COR-L47 (cell line): Measurements from ENCODE around the gene PLSCR3.

Experiments used
- DNase-seq: peaks from one replicate; lab custom pipeline; 2025; lab: John Stamatoyannopoulos, UW

The PLSCR3 gene

DNA sequence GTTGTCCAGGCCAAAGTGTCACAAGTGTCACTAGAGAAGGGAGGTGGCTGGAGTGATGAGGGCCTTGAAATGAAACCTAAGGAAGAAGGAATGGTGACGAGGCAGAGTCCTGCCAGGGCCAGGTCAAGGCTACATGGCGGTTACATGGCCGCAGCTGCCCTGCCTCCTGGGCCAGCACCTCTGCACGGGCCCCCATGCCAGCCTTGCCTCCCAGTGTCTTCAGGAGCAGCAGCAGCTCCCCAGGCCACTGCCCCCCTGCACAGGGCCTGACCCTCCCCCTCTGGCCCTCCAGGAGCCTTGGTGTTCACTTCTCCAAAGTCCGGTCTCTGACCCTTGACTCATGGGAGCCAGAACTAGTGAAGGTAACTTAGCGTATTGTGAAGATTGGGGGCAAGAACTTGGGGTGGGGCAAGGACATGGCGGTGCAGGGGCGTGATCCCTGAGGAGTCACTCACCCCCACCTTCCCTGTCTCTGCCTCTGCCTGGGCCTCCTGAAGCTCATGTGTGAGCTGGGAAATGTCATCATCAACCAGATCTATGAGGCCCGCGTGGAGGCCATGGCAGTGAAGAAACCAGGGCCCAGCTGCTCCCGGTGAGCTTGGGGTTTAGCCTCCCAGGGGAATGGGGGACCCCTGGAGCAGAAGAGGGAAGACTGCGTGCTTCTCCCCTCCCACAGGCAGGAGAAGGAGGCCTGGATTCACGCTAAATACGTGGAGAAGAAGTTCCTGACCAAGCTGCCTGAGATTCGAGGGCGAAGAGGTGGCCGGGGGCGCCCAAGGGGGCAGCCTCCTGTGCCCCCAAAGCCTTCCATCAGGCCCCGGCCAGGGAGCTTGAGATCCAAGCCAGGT lies 46.5 kb downstream of the PLSCR3 start:
- no peak for DNase-seq

DNA sequence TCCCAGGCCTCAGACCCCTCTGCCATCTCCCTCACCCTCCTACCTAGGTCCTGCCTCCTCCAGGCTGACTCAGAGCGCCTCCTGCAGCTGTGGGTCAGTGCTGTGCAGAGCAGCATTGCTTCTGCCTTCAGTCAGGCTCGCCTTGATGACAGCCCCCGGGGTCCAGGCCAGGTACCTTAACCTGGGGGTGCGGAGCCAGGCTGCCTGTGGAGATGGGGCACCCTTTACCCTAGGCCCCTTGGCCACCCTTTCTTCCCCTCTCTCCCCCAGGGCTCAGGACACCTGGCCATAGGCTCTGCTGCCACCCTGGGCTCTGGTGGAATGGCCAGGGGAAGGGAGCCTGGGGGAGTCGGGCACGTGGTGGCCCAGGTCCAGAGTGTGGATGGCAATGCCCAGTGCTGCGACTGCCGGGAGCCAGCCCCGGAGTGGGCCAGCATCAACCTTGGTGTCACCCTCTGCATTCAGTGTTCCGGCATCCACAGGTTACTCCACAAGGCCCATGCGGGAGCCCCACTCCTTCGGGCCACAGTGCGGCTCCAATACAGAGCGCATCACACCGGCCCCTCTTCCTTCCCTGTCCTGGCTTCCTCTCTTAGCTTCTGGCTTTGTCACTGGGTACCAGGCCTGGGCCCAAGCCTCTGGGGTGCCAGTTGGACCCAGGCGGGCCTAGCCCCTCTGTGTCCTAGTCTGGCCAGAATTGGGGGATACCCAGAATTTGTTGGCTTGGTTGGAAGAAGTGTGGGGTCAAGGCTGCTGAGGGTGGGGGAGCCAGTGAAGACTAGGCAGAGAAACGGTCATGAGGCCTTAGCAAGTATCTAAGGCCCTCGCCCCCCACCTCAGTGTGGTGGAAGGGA lies 47.3 kb downstream of the PLSCR3 start:
- no peak for DNase-seq

DNA sequence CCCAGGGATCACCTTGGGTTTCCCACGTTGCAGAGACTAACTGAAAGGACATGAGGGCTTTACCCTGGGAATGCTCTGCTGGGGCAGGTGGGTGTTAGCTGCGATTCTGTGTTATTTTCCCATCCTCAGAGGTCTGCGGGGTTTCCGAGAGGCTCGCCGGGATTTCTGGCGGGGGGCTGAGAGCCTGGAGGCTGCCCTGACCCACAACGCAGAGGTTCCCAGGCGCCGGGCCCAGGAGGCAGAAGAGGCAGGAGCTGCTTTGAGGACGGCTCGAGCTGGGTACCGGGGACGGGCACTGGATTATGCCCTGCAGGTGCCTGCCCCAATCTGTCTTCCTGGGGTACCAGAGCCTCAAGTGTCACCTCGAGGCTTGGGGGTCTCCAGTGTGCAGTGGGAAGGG lies 51.1 kb downstream of the PLSCR3 start:
- no peak for DNase-seq

DNA sequence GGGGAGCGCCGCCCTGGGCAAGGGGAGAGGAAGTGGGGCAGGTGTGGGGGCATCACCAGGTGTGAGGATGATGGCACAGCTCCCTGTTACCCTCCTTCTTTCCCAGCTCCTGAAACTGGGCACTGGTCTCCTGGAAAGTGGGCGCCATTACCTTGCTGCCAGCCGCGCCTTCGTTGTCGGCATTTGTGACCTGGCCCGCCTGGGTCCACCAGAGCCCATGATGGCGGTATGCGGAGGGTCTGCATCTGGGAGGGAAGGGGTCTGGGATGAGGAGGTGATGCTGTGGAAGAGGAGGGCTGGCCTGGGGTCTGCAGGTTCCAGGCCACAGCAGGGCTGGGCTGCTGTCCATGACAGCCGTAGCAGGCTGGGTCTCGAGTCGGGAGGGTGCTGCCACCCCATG lies 52.5 kb downstream of the PLSCR3 start:
- no peak for DNase-seq

DNA sequence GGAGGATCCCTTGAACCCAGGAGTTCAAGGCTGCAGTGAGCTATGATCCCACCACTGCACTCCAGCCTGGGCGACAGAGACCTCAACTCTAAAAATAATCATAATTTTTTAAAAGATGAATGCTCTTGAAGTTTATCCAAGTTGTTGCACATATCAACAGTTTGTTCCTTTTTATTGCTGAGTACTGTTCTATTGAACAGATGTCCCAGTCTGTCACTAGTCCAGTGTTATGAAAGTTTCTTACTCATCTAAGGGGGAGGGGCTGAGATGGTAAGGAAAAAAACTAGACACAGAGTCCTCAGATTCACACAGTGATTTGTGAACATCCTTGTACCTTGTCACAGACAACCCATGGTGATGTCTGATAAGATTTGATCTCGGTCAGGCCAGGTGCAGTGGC lies 54.1 kb downstream of the PLSCR3 start:
- no peak for DNase-seq
